K562 (cell line): ENCODE measurements around the gene CDS2. TPM values are rescaled to one million over a fixed set of nuclear protein-coding genes. Genes with fewer than 3 reads are reported as not detected.
A peak's percentile ranks its signal among the peaks of the same experiment; 100 is the strongest.

Experiments used
- CBX5 ChIP-seq: IDR thresholded peaks from 2 replicates; pipeline ENCODE4 v1.6.1; 2014; ENCODE audit warnings: low read depth, borderline replicate concordance
- DDX20 ChIP-seq: fragments of 450-650 bp; IDR thresholded peaks from 2 replicates; pipeline ENCODE4 v1.6.1; 2016; ENCODE audit warnings: missing genetic modification characterization, low read depth, mild to moderate bottlenecking, missing compliant biosample characterization, moderate library complexity
- ESRRA ChIP-seq: fragments of 450-650 bp; IDR thresholded peaks from 2 replicates; pipeline ENCODE4 v1.6.1; 2014; ENCODE audit warnings: low read depth, mild to moderate bottlenecking, moderate library complexity, borderline replicate concordance
- GATAD2A ChIP-seq: fragments of 450-650 bp; IDR thresholded peaks from 2 replicates; pipeline ENCODE4 v1.6.1; 2017
- KLF1 ChIP-seq: fragments of 450-650 bp; IDR thresholded peaks from 2 replicates; pipeline ENCODE4 v1.6.1; 2016; ENCODE audit warnings: missing genetic modification characterization, missing compliant biosample characterization
- NCOA4 ChIP-seq: fragments of 450-650 bp; IDR thresholded peaks from 2 replicates; pipeline ENCODE4 v1.6.1; 2018; ENCODE audit warnings: mild to moderate bottlenecking; ENCODE audit not compliant: partially characterized antibody
- PHF8 ChIP-seq: fragments of 200-600 bp; sonication (generic); IDR thresholded peaks from 2 replicates; pipeline ENCODE4 v1.6.1; 2012; ENCODE audit warnings: mixed run types, mild to moderate bottlenecking, inconsistent platforms, low read length, moderate library complexity, borderline replicate concordance
- ZBTB9 ChIP-seq: fragments of 450-650 bp; formaldehyde crosslinking; IDR thresholded peaks from 2 replicates; pipeline ENCODE4 v1.4.0; 2020; ENCODE audit warnings: mild to moderate bottlenecking, moderate library complexity
- ZNF354B ChIP-seq: fragments of 250-450 bp; sonication (Bioruptor Pico); IDR thresholded peaks from 2 replicates; pipeline ENCODE4 v1.4.0; 2020
- ZNF445 ChIP-seq: fragments of 250-450 bp; sonication (Bioruptor Pico); IDR thresholded peaks from 2 replicates; pipeline ENCODE4 v1.4.0; 2020; ENCODE audit warnings: low read depth, mild to moderate bottlenecking, moderate library complexity
- polyA plus RNA-seq, 8 experiments: library from polyadenylated mRNA; depleted of rRNA in 4 of 8; stranded (reverse) in 5 of 8; unstranded in 3 of 8; fragments of >200 nt; fragmentation: Nextera tagmentation in 2 of 8; fragmentation: Illumina TruSeq in 1 of 8; extraction: Ambion mirVana in 2 of 8; extraction: Trizol in 1 of 8; gene quantifications; 2 replicates each; pipeline versions ENCODE4 v1.2.1 to v1.2.3, GENCODE V29; 2011 to 2014; ENCODE audit warnings: inconsistent platforms in 1 of 8, missing spikeins in 1 of 8
- total RNA-seq, 7 experiments: library from RNA; depleted of rRNA in 6 of 7; stranded (reverse); fragments of >200 nt in 6 of 7; fragmentation: Illumina TruSeq in 2 of 7; extraction: Trizol in 2 of 7; gene quantifications; 2 replicates each; pipeline versions ENCODE4 v1.2.1 to v1.2.3, GENCODE V29; 2011 to 2021; ENCODE audit warnings: low replicate concordance in 1 of 7
- TF ChIP-seq, protein P1 (sequence below): IDR thresholded peaks from 2 replicates; pipeline ENCODE4 v1.6.1; 2011; ENCODE audit warnings: borderline replicate concordance, low read depth, mild to moderate bottlenecking, moderate library complexity, low read length; ENCODE audit not compliant: insufficient read depth, poor library complexity, severe bottlenecking
- TF ChIP-seq, protein P2 (sequence below): fragments of 450-650 bp; IDR thresholded peaks from 2 replicates; pipeline ENCODE4 v1.6.1; 2016; ENCODE audit warnings: mild to moderate bottlenecking, moderate library complexity
- TF ChIP-seq, protein P3 (sequence below): sonication (generic); formaldehyde crosslinking; IDR thresholded peaks from 2 replicates; pipeline ENCODE4 v1.8.0; 2022; ENCODE audit warnings: missing genetic modification reagents, mild to moderate bottlenecking, moderate library complexity, borderline replicate concordance

CDS2 gene
- total and polyA plus RNA-seq, 9 of the 15 experiments (the other 6 are each of a cell fraction or from before 2014, with no cell fraction given), result 6.4 to 46.4 (median 12.2) TPM

- no peak for TF ChIP-seq ZNF354B
- TF ChIP-seq NCOA4, result no peak
- TF ChIP-seq, protein P1, sequence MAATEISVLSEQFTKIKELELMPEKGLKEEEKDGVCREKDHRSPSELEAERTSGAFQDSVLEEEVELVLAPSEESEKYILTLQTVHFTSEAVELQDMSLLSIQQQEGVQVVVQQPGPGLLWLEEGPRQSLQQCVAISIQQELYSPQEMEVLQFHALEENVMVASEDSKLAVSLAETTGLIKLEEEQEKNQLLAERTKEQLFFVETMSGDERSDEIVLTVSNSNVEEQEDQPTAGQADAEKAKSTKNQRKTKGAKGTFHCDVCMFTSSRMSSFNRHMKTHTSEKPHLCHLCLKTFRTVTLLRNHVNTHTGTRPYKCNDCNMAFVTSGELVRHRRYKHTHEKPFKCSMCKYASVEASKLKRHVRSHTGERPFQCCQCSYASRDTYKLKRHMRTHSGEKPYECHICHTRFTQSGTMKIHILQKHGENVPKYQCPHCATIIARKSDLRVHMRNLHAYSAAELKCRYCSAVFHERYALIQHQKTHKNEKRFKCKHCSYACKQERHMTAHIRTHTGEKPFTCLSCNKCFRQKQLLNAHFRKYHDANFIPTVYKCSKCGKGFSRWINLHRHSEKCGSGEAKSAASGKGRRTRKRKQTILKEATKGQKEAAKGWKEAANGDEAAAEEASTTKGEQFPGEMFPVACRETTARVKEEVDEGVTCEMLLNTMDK, result no peak
- no peak for TF ChIP-seq ESRRA
- TF ChIP-seq ZBTB9 (CRISPR knock-in tag), result no peak
- TF ChIP-seq PHF8, result no peak
- TF ChIP-seq ZNF445 (CRISPR knock-in tag), result no peak
- TF ChIP-seq, protein P2, sequence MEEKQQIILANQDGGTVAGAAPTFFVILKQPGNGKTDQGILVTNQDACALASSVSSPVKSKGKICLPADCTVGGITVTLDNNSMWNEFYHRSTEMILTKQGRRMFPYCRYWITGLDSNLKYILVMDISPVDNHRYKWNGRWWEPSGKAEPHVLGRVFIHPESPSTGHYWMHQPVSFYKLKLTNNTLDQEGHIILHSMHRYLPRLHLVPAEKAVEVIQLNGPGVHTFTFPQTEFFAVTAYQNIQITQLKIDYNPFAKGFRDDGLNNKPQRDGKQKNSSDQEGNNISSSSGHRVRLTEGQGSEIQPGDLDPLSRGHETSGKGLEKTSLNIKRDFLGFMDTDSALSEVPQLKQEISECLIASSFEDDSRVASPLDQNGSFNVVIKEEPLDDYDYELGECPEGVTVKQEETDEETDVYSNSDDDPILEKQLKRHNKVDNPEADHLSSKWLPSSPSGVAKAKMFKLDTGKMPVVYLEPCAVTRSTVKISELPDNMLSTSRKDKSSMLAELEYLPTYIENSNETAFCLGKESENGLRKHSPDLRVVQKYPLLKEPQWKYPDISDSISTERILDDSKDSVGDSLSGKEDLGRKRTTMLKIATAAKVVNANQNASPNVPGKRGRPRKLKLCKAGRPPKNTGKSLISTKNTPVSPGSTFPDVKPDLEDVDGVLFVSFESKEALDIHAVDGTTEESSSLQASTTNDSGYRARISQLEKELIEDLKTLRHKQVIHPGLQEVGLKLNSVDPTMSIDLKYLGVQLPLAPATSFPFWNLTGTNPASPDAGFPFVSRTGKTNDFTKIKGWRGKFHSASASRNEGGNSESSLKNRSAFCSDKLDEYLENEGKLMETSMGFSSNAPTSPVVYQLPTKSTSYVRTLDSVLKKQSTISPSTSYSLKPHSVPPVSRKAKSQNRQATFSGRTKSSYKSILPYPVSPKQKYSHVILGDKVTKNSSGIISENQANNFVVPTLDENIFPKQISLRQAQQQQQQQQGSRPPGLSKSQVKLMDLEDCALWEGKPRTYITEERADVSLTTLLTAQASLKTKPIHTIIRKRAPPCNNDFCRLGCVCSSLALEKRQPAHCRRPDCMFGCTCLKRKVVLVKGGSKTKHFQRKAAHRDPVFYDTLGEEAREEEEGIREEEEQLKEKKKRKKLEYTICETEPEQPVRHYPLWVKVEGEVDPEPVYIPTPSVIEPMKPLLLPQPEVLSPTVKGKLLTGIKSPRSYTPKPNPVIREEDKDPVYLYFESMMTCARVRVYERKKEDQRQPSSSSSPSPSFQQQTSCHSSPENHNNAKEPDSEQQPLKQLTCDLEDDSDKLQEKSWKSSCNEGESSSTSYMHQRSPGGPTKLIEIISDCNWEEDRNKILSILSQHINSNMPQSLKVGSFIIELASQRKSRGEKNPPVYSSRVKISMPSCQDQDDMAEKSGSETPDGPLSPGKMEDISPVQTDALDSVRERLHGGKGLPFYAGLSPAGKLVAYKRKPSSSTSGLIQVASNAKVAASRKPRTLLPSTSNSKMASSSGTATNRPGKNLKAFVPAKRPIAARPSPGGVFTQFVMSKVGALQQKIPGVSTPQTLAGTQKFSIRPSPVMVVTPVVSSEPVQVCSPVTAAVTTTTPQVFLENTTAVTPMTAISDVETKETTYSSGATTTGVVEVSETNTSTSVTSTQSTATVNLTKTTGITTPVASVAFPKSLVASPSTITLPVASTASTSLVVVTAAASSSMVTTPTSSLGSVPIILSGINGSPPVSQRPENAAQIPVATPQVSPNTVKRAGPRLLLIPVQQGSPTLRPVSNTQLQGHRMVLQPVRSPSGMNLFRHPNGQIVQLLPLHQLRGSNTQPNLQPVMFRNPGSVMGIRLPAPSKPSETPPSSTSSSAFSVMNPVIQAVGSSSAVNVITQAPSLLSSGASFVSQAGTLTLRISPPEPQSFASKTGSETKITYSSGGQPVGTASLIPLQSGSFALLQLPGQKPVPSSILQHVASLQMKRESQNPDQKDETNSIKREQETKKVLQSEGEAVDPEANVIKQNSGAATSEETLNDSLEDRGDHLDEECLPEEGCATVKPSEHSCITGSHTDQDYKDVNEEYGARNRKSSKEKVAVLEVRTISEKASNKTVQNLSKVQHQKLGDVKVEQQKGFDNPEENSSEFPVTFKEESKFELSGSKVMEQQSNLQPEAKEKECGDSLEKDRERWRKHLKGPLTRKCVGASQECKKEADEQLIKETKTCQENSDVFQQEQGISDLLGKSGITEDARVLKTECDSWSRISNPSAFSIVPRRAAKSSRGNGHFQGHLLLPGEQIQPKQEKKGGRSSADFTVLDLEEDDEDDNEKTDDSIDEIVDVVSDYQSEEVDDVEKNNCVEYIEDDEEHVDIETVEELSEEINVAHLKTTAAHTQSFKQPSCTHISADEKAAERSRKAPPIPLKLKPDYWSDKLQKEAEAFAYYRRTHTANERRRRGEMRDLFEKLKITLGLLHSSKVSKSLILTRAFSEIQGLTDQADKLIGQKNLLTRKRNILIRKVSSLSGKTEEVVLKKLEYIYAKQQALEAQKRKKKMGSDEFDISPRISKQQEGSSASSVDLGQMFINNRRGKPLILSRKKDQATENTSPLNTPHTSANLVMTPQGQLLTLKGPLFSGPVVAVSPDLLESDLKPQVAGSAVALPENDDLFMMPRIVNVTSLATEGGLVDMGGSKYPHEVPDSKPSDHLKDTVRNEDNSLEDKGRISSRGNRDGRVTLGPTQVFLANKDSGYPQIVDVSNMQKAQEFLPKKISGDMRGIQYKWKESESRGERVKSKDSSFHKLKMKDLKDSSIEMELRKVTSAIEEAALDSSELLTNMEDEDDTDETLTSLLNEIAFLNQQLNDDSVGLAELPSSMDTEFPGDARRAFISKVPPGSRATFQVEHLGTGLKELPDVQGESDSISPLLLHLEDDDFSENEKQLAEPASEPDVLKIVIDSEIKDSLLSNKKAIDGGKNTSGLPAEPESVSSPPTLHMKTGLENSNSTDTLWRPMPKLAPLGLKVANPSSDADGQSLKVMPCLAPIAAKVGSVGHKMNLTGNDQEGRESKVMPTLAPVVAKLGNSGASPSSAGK, result no peak
- TF ChIP-seq GATAD2A, result no peak
- no peak for TF ChIP-seq KLF1 (tag)
- no peak for TF ChIP-seq DDX20
- TF ChIP-seq, protein P3, sequence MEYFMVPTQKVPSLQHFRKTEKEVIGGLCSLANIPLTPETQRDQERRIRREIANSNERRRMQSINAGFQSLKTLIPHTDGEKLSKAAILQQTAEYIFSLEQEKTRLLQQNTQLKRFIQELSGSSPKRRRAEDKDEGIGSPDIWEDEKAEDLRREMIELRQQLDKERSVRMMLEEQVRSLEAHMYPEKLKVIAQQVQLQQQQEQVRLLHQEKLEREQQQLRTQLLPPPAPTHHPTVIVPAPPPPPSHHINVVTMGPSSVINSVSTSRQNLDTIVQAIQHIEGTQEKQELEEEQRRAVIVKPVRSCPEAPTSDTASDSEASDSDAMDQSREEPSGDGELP (CRISPR knock-in tag), result peak; percentile 98; the same call in 1 of the 2 replicates
- TF ChIP-seq CBX5, result no peak
Observed at GRCh38 chr20:5119143-5119434, 7.7 kb upstream of the CDS2 start (continued).
